ENCODE results near the gene GNRH2. TPM values are rescaled to one million over a fixed set of nuclear protein-coding genes. Genes with fewer than 3 reads are reported as not detected.
"Not testable (repeated sequence)": the region's sequence is repeated elsewhere in the genome, so short reads cannot be mapped to it uniquely, and the experiment has no call there.

The GNRH2 gene
- total RNA-seq, 4 donors from 2014 or later: not detected

DNA sequence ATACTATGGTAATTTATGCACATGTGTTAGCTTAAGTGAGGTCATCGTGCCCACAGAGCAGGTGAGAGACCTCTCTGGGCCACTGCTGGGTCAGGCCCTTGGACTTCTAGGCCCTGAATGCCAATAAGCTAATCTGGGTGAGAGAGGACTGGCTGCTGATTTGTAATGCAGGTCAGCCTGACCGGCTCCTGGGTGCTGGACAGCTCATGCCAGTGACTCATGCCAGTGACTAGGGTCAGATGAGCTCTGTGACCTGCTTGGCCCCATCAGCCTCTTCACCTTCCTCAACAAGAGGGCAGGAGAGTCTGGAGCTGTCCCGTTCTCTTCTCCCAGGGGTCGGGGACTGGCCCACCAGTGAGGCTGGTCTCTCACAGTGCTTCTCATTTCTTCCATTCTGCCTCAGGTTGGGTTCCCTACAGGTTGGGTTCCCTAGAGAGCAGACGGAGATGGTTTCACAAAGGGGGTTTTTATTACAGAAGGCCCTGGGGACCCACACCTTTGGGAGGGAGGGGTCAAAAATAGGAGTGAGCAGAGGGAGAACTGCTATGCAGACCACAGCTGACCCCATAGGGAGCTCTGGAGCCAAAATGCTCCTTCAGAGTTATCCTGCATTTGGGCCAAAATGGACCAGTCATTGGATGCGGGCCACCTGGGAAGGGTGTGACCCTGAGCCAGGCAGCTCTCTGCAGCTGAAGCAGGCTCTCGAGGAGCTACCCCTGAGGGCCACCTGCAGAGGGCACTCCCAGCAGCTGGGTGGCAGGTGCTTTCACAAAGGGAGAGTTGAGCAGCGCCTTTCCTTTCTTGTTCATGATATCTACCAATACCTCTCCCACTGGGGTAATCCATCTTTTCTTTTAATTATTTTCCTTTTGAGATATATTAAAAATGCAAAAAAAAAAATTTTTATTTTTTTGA, 25.8 kb downstream of the GNRH2 start:
- ATAC-seq (ENCODE audit: low FRiP score) (peak; percentile 52), DNase-seq (ENCODE audit: low spot score) (no peak)
- no peak for TF ChIP-seq CTCF (IDR thresholded peaks at IDR 0.05)

DNA sequence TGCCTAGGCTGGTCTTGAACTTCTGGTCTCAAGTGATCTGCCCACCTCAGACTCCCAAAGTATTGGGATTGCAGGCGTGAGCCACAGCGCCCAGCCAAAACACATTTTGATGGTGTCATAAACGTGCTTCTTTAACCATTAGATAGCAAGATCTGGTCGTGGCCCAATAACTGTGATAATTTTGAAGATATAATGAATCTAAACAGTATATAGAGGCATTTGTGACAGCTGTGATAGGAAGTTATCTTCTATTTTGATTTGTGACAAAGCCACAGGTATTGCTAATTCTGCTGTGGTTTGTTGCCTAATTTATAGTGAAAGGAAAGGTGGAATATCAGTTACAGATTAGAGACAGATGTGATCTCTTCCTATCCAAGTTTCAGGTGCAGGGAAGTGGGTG, 27.3 kb downstream of the GNRH2 start:
- DNase-seq (ENCODE audit: low spot score): no peak
- TF ChIP-seq CTCF (IDR thresholded peaks at IDR 0.05): no peak
- ATAC-seq (ENCODE audit: low FRiP score): no peak

- no peak for ATAC-seq (ENCODE audit: low FRiP score)
- no peak for DNase-seq (ENCODE audit: low spot score)
- TF ChIP-seq CTCF (IDR thresholded peaks at IDR 0.05): no peak
Measured at GRCh38 chr20:3071266-3071609, 27.8 kb downstream of the GNRH2 start.

DNA sequence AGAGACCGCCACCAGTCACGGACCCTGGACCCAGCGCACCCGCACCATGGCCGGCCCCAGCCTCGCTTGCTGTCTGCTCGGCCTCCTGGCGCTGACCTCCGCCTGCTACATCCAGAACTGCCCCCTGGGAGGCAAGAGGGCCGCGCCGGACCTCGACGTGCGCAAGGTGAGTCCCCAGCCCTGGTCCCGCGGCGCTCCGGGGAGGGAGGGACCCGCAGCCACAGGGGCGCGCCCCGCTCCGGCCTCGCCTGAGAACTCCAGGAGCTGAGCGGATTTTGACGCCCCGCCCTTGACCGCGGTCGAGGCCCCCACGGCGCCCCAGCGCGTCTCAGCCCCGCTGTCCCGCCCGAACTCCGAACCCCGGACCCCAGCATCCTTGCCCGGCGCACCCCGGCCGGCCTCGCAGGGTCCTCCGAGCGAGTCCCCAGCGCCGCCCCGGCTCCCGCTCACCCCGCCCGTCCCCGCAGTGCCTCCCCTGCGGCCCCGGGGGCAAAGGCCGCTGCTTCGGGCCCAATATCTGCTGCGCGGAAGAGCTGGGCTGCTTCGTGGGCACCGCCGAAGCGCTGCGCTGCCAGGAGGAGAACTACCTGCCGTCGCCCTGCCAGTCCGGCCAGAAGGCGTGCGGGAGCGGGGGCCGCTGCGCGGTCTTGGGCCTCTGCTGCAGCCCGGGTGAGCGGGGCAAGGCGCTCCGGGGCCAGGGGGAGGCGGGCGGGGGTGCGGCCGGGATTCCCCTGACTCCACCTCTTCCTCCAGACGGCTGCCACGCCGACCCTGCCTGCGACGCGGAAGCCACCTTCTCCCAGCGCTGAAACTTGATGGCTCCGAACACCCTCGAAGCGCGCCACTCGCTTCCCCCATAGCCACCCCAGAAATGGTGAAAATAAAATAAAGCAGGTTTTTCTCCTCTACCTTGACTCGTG, 28.4 kb downstream of the GNRH2 start, which contains the start of gene OXT:
TSS of gene OXT (plus strand) at position 11 of the 920 bp plus-strand sequence. CDS start at position 47, 36 bp downstream.
- TF ChIP-seq CTCF (IDR thresholded peaks at IDR 0.05): no peak
- peak; percentile 30 for ATAC-seq (ENCODE audit: low FRiP score)
- no peak for DNase-seq (ENCODE audit: low spot score)

DNA sequence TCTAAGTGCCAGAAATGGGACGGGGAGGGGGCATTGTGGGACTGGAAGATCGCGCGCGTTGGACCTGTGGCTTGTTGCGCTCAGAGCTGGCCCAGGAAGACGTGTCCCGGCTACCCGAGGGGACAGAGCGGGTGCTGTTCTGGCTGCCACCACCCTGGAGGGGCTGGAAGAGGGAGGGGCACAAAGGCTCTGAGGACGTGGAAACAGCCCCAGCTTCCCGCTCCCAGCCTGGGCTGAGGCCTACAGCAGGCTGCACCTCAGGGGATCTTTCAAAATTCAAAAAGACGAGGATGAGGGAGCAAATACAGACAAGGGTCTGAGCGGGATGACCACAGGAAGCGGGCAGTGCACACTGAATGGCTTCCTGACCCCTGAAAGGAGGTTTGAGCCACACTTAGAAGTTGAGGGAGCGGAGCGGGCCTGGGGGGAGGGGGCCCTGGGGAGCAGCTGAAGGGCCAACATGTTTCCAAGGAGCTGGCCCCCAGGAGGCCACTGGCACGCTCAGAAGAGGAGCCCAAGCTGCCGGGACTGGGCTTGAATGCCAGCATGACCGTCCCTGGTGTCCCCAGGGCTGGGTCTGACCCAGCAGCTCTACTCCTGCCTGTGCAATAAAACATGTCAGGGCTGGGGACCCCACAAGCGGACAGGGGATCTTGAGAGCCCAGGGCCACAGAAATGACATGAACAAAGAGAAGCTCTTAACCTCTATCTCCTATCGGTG, 29.3 kb downstream of the GNRH2 start:
- ATAC-seq (ENCODE audit: low FRiP score) (no peak), DNase-seq (ENCODE audit: low spot score) (no peak)
- TF ChIP-seq CTCF (IDR thresholded peaks at IDR 0.05): no peak

DNA sequence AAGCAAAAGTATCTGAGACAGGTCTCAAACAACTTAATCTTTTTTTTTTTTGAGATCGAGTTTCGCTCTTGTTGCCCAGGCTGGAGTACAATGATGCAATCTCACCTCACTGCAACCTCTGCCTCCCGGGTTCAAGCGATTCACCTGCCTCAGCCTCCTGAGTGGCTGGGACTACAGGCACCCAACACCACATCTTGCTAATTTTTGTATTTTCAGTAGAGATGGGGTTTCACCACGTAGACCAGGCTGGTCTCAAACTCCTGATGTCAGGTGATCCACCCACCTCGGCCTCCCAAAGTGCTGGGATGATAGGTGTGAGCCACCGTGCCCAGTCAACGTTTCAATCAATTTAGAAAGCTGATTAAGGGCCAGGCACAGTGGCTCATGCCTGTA, 29.8 kb downstream of the GNRH2 start:
- ATAC-seq (ENCODE audit: low FRiP score); DNase-seq (ENCODE audit: low spot score): not testable (repeated sequence)

DNA sequence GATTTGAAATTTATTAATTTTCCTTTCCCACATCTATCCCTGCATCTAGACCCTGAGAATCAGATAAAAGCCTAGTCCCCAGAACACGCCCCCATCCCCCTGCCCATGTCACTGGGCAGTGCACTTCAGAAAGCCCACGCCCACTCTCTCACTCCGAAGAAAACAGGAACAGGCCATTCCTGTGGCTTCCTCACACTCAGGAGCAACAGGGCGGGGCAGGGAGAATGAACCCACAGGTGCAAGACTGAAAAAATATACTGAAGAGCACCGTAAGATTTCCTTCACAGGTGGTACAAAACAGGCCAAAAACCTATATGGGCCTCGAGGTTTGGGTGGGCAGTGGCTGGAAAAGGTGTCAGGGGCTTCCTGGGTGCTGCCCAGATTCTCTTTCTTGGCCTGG, 31.4 kb downstream of the GNRH2 start:
- no peak for DNase-seq (ENCODE audit: low spot score)
- TF ChIP-seq CTCF (IDR thresholded peaks at IDR 0.05): no peak

GRCh38 chr20:3075315-3075714, 31.9 kb downstream of the GNRH2 start:
- ATAC-seq (ENCODE audit: low FRiP score); DNase-seq (ENCODE audit: low spot score): not testable (repeated sequence)

More for the DNA sequence above, 31.4 kb downstream of the GNRH2 start:
- ATAC-seq (ENCODE audit: low FRiP score): no peak

Data from omental fat pad (tissue), 4 donors.